Endothelial cell of umbilical vein (primary cell): ENCODE results near the gene SPAG9. TPM values are rescaled to one million over a fixed set of nuclear protein-coding genes. Genes with fewer than 3 reads are reported as not detected.

Experiments
- BruUV-seq: library from RNA; stranded (reverse); fragments of 400-500 nt; replicated peaks from 2 replicates; lab custom pipeline; 2021; lab: Mats Ljungman, UMichigan
- CTCF ChIA-PET: fragments of 300-600, 350-600 bp; sonication (Branson Sonifier 250); formaldehyde crosslinking; loops from one replicate; lab custom pipeline; 2021; ENCODE audit warnings: antibody characterized with exemption, inconsistent platforms; lab: Charles Lee
- POLR2A ChIA-PET: fragments of 300-600, 350-600 bp; sonication (Branson Sonifier 250); formaldehyde crosslinking; loops from one replicate; lab custom pipeline; 2021; ENCODE audit warnings: antibody characterized with exemption, inconsistent platforms; lab: Charles Lee
- DNase-seq: peaks from one replicate; pipeline ENCODE4 v3.0.0-alpha.2; 2011; ENCODE audit warnings: low read depth, low spot score
- FAIRE-seq: peaks from 2 replicates; lab custom pipeline; 2011; peaks lifted over from hg19 to GRCh38; lab: Jason Lieb, UNC
- H2AFZ ChIP-seq: 2 replicates; pipeline ENCODE4 v1.6.0; 2012; ENCODE audit warnings: low read depth, low read length, control low read depth, inconsistent platforms
- H3K27ac ChIP-seq: 2 replicates; pipeline ENCODE4 v1.5.1; 2011; ENCODE audit warnings: low read depth, mild to moderate bottlenecking, control low read depth, low read length, moderate library complexity; ENCODE audit not compliant: insufficient read depth
- H3K27me3 ChIP-seq, 2 experiments: 2 replicates each; pipeline versions ENCODE4 v1.6.0 to v1.6.1; 2011; ENCODE audit warnings: low read length in 2 of 2, mixed read lengths in 1 of 2; ENCODE audit not compliant: control insufficient read depth in 2 of 2, insufficient read depth in 2 of 2
- H3K36me3 ChIP-seq, 2 experiments: 2 replicates in 1 of 2; 3 replicates in 1 of 2; pipeline ENCODE4 v1.5.1; 2011; ENCODE audit warnings: low read length in 2 of 2, mild to moderate bottlenecking in 1 of 2, moderate library complexity in 1 of 2; ENCODE audit not compliant: control insufficient read depth in 2 of 2, insufficient read depth in 2 of 2; ENCODE audit errors: extremely low read depth in 1 of 2
- H3K4me1 ChIP-seq: 3 replicates; pipeline ENCODE4 v1.5.1; 2011; ENCODE audit warnings: mild to moderate bottlenecking, low read length; ENCODE audit not compliant: control insufficient read depth, insufficient read depth; ENCODE audit errors: extremely low read depth
- H3K4me2 ChIP-seq: 2 replicates; pipeline ENCODE4 v1.6.1; 2011; ENCODE audit warnings: low read length, control low read depth, mixed read lengths; ENCODE audit not compliant: insufficient read depth
- H3K4me3 ChIP-seq, 3 experiments: fragments of 200-600 bp in 1 of 3; sonication (generic), shearing (Covaris generic) in 1 of 3; replicated peaks in 1 of 3; 2 replicates each; pipeline ENCODE4 v1.5.1; 2011 to 2016; ENCODE audit warnings: control low read depth in 3 of 3, low read length in 3 of 3, mild to moderate bottlenecking in 2 of 3, inconsistent platforms in 1 of 3, low read depth in 1 of 3, moderate library complexity in 1 of 3; ENCODE audit not compliant: insufficient read depth in 1 of 3
- H3K79me2 ChIP-seq: 2 replicates; pipeline ENCODE4 v1.6.0; 2012; ENCODE audit warnings: low read length, inconsistent platforms; ENCODE audit not compliant: control insufficient read depth, insufficient read depth
- H3K9ac ChIP-seq: replicated peaks from 2 replicates; pipeline ENCODE3; 2011; ENCODE audit warnings: low read length, control low read depth; ENCODE audit not compliant: insufficient read depth; ENCODE audit errors: extremely low read depth
- H3K9me1 ChIP-seq: replicated peaks from 3 replicates; pipeline ENCODE4 v1.6.0; 2011; ENCODE audit warnings: mild to moderate bottlenecking, low read length; ENCODE audit not compliant: control insufficient read depth, insufficient read depth; ENCODE audit errors: extremely low read depth
- H3K9me3 ChIP-seq: replicated peaks from 2 replicates; pipeline ENCODE4 v1.5.1; 2012; ENCODE audit warnings: low read length, inconsistent platforms; ENCODE audit not compliant: control insufficient read depth, insufficient read depth
- H4K20me1 ChIP-seq: replicated peaks from 2 replicates; pipeline ENCODE3; 2011; ENCODE audit warnings: mild to moderate bottlenecking, low read length; ENCODE audit not compliant: control insufficient read depth, insufficient read depth; ENCODE audit errors: extremely low read depth
- CTCF ChIP-seq, 2 donors: IDR thresholded peaks; 1 replicate in 1 of 2; 2 replicates in 1 of 2; pipeline ENCODE4 v1.5.1; 2011; ENCODE audit warnings: low read length in 2 of 2, mild to moderate bottlenecking in 2 of 2, moderate library complexity in 2 of 2, control low read depth in 1 of 2, inconsistent platforms in 1 of 2, low read depth in 1 of 2; ENCODE audit not compliant: insufficient read depth in 1 of 2; ENCODE audit errors: extremely low read depth in 1 of 2
- FOS ChIP-seq: IDR thresholded peaks from 2 replicates; pipeline ENCODE4 v1.6.1; 2011; ENCODE audit warnings: mild to moderate bottlenecking, low read length, moderate library complexity, borderline replicate concordance; ENCODE audit not compliant: insufficient read depth
- POLR2AphosphoS5 ChIP-seq: IDR thresholded peaks from 2 replicates; pipeline ENCODE4 v1.6.1; 2012; ENCODE audit warnings: low read depth, mild to moderate bottlenecking, control low read depth, low read length, moderate library complexity; ENCODE audit not compliant: insufficient read depth
- dilution Hi-C: fragments of 300-500 bp; cut with MboI; formaldehyde crosslinking; loops from one replicate; pipeline ENCODE4 v1.15.0; 2019; ENCODE audit warnings: low sequenced_read_pairs; ENCODE audit not compliant: extremely low pct_ligation_motif_present
- intact Hi-C: fragments of 100-400 bp; cut with micrococcal nuclease; formaldehyde crosslinking; loops from one replicate; pipeline ENCODE4 v1.10.0; 2022
- polyA plus RNA-seq, 4 experiments: library from polyadenylated mRNA; depleted of rRNA in 3 of 4; stranded (reverse) in 3 of 4; unstranded in 1 of 4; fragments of >200 nt; gene quantifications; 2 replicates each; pipeline versions ENCODE4 v1.2.1 to v1.2.3, GENCODE V29; 2011 to 2012; ENCODE audit warnings: missing spikeins in 1 of 4
- total RNA-seq: library from RNA; stranded (reverse); gene quantifications from 2 replicates; pipeline ENCODE4 v1.2.3, GENCODE V29; 2021
- TF ChIP-seq, protein P1 (sequence below): IDR thresholded peaks from 2 replicates; pipeline ENCODE4 v1.6.1; 2011; ENCODE audit not compliant: insufficient read depth, insufficient read length

The SPAG9 gene
- total and polyA plus RNA-seq, 2 donors (not counting 3 experiments of a cell fraction or from before 2014, with no cell fraction given): 16.5 to 75.0 TPM

DNA sequence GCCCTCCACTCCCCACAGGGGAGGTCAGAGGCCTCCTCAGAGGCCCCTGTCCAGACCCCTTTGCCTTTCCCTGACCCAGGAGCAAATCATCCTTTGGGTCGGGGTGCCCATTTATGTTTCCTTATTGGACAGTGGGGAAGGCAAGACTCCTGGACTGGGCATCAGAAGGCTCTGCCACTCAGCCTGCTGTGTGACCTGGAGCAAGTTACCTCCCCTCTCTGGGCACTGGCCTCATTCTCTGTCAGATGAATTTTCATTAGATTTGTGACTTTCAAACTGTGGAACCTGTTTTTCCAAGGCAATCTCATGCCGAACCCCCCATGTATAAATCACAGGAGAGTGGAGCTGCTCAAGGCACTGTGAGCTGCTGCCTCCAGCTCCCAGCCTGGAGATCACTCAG is 207.5 kb downstream of the SPAG9 start:
- Histone ChIP-seq H4K20me1 (no peaks in the 10 kb centered on the region), H3K9ac (no peak overlapping the region), H3K27me3 (peaks cover 3% of the 10 kb centered on the region in 2 experiments), H3K9me1 (no peaks in the 10 kb centered on the region), H3K36me3 (no peaks in the 10 kb centered on the region), H3K4me2 (no peak overlapping the region), H3K4me3 (no peak overlapping the region), H3K27ac (no peak overlapping the region), H3K4me1 (no peaks in the 10 kb centered on the region), H3K9me3 (no peaks in the 10 kb centered on the region), H2AFZ (no peak overlapping the region), H3K79me2 (no peaks in the 10 kb centered on the region)
- BruUV-seq: no TSS peak
- no peak for DNase-seq
- dilution Hi-C loops (no loop called here), intact Hi-C loops (no loop called here)
- ChIA-PET POLR2A (no interaction called here), CTCF (no interaction called here)
- no peak for FAIRE-seq
- TF ChIP-seq FOS (no peak), CTCF (IDR thresholded peaks at IDR 0.05; ENCODE audit: extremely low read depth in 1 of 2, insufficient read depth in 1 of 2, low read depth in 1 of 2, low read length in 2 of 2) (no peak), POLR2AphosphoS5 (no peak)
- TF ChIP-seq, protein P1, sequence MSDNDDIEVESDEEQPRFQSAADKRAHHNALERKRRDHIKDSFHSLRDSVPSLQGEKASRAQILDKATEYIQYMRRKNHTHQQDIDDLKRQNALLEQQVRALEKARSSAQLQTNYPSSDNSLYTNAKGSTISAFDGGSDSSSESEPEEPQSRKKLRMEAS: no peak

Other genes with a start within 250 kb of the SPAG9 start
- 214 and 215 TPM in 2 replicates for gene NME1, start 32.7 kb upstream of the SPAG9 start, total RNA-seq
- gene NME1, start 32.7 kb upstream of the SPAG9 start, polyA plus RNA-seq: 266 and 326 TPM in 2 replicates
- gene NME2, start 45.5 kb upstream of the SPAG9 start, total RNA-seq: 555 and 565 TPM in 2 replicates
- 677 and 833 TPM in 2 replicates for gene NME2, start 45.5 kb upstream of the SPAG9 start, polyA plus RNA-seq
- 10.9 and 14.0 TPM in 2 replicates for gene MBTD1, start 139.2 kb upstream of the SPAG9 start, total RNA-seq
- 3.5 and 4.8 TPM in 2 replicates for gene MBTD1, start 139.2 kb upstream of the SPAG9 start, polyA plus RNA-seq
- gene UTP18, start 139.7 kb upstream of the SPAG9 start, total RNA-seq: 29.3 and 32.2 TPM in 2 replicates
- gene UTP18, start 139.7 kb upstream of the SPAG9 start, polyA plus RNA-seq: 5.7 and 9.1 TPM in 2 replicates